SU-DHL-6 (cell line): Measurements from ENCODE around the gene NAGPA.

Source experiments
- H2AFZ ChIP-seq: fragments of 200-600 bp; sonication (generic); 2 replicates; pipeline ENCODE4 v1.6.1; 2014; ENCODE audit warnings: low read depth, mild to moderate bottlenecking, moderate library complexity, mixed read lengths, antibody characterized with exemption, low read length; ENCODE audit not compliant: severe bottlenecking
- H3F3A ChIP-seq: fragments of 200-600 bp; shearing (Covaris generic); 2 replicates; pipeline ENCODE4 v1.6.0; 2016; ENCODE audit warnings: antibody characterized with exemption, mild to moderate bottlenecking; ENCODE audit not compliant: insufficient read depth
- H3K27ac ChIP-seq: fragments of 200-600 bp; sonication (generic); 2 replicates; pipeline ENCODE4 v1.5.1; 2016; ENCODE audit warnings: low read depth, mild to moderate bottlenecking, low read length, moderate library complexity, mixed read lengths
- H3K27me3 ChIP-seq: fragments of 200-600 bp; sonication (generic), shearing (Covaris generic); 2 replicates; pipeline ENCODE4 v1.6.0; 2014; ENCODE audit warnings: mild to moderate bottlenecking, low read length
- H3K36me3 ChIP-seq: fragments of 200-600 bp; sonication (generic); 2 replicates; pipeline ENCODE4 v1.6.1; 2014; ENCODE audit warnings: mild to moderate bottlenecking, low read length, mixed read lengths
- H3K4me2 ChIP-seq: fragments of 300-600, 200-600 bp; shearing (Covaris generic), sonication (generic); 2 replicates; pipeline ENCODE4 v1.6.0; 2014; ENCODE audit warnings: low read length, low read depth, mild to moderate bottlenecking; ENCODE audit not compliant: poor library complexity, severe bottlenecking
- H3K4me3 ChIP-seq: fragments of 200-600 bp; sonication (generic); 2 replicates; pipeline ENCODE4 v1.5.1; 2014; ENCODE audit warnings: antibody characterized with exemption, low read length, mild to moderate bottlenecking, mixed read lengths; ENCODE audit not compliant: insufficient read depth, poor library complexity, severe bottlenecking
- H3K79me2 ChIP-seq: fragments of 200-600 bp; sonication (generic); 2 replicates; pipeline ENCODE4 v1.6.1; 2014; ENCODE audit warnings: mild to moderate bottlenecking, low read length, moderate library complexity; ENCODE audit not compliant: insufficient read depth
- H3K9ac ChIP-seq: fragments of 200-600 bp; sonication (generic); 2 replicates; pipeline ENCODE4 v1.7.0; 2014; ENCODE audit warnings: mild to moderate bottlenecking, low read length
- H3K9me2 ChIP-seq: fragments of 200-600 bp; sonication (generic); replicated peaks from 2 replicates; pipeline ENCODE4 v1.6.1; 2014; ENCODE audit warnings: low read length; ENCODE audit not compliant: insufficient read depth
- H3K9me3 ChIP-seq: fragments of 200-600 bp; sonication (generic); 2 replicates; pipeline ENCODE4 v1.6.1; 2014; ENCODE audit warnings: low read length, mixed read lengths; ENCODE audit not compliant: insufficient read depth
- H4K20me1 ChIP-seq: fragments of 200-600 bp; sonication (generic); 2 replicates; pipeline ENCODE4 v1.6.1; 2014; ENCODE audit warnings: low read depth, mild to moderate bottlenecking, antibody characterized with exemption, low read length, moderate library complexity, mixed read lengths
- CTCF ChIP-seq: fragments of 200-600 bp; sonication (generic); IDR thresholded peaks from one replicate; pipeline ENCODE4 v1.5.1; 2017; ENCODE audit warnings: antibody characterized with exemption, mild to moderate bottlenecking, low read length, moderate library complexity; ENCODE audit not compliant: insufficient read depth, poor library complexity, severe bottlenecking
- EZH2phosphoT487 ChIP-seq: fragments of 200-600 bp; sonication (generic), shearing (Covaris generic); conservative IDR thresholded peaks from 2 replicates; pipeline ENCODE4 v1.6.1; 2018; ENCODE audit warnings: mild to moderate bottlenecking, antibody characterized with exemption, low read length, moderate library complexity, mixed read lengths

NAGPA gene

GRCh38 chr16:5027086-5027485 is 6.6 kb downstream of the NAGPA start:
- Histone ChIP-seq H3K4me3 (no peak overlapping the region), H4K20me1 (no peaks in the 10 kb centered on the region), H3K9ac (no peak overlapping the region), H3K4me2 (no peak overlapping the region), H3K27ac (no peak overlapping the region), H3K79me2 (no peaks in the 10 kb centered on the region), H3F3A (no peaks in the 10 kb centered on the region), H2AFZ (no peak overlapping the region), H3K9me3 (no peaks in the 10 kb centered on the region), H3K9me2 (no peaks in the 10 kb centered on the region), H3K36me3 (no peaks in the 10 kb centered on the region), H3K27me3 (no peaks in the 10 kb centered on the region)
- TF ChIP-seq CTCF (no peak), EZH2phosphoT487 (no peak)

GRCh38 chr16:5026664-5027063 is 7.1 kb downstream of the NAGPA start:
- Histone ChIP-seq H3K9ac (no peak overlapping the region), H2AFZ (no peak overlapping the region), H3K9me3 (no peaks in the 10 kb centered on the region), H3K36me3 (no peaks in the 10 kb centered on the region), H3F3A (no peaks in the 10 kb centered on the region), H3K4me2 (no peak overlapping the region), H3K4me3 (no peak overlapping the region), H3K79me2 (no peaks in the 10 kb centered on the region), H3K9me2 (no peaks in the 10 kb centered on the region), H4K20me1 (no peaks in the 10 kb centered on the region), H3K27me3 (no peaks in the 10 kb centered on the region), H3K27ac (no peak overlapping the region)
- TF ChIP-seq CTCF = no peak
- no peak for TF ChIP-seq EZH2phosphoT487

GRCh38 chr16:5025171-5025632 is 8.5 kb downstream of the NAGPA start:
- H3K9me2 ChIP-seq = no peaks in the 10 kb centered on the region
- no peak overlapping the region for H3K4me3 ChIP-seq
- no peak for TF ChIP-seq CTCF
- no peak for TF ChIP-seq EZH2phosphoT487
- no peaks in the 10 kb centered on the region for H3F3A ChIP-seq
- H3K4me2 ChIP-seq = no peak overlapping the region
- no peaks in the 10 kb centered on the region for H3K36me3 ChIP-seq
- H3K27ac ChIP-seq = no peak overlapping the region
- no peaks in the 10 kb centered on the region for H3K27me3 ChIP-seq
- H3K79me2 ChIP-seq = no peaks in the 10 kb centered on the region
- no peaks in the 10 kb centered on the region for H4K20me1 ChIP-seq
- no peak overlapping the region for H3K9ac ChIP-seq
- no peak overlapping the region for H2AFZ ChIP-seq
- no peaks in the 10 kb centered on the region for H3K9me3 ChIP-seq

- no peaks in the 10 kb centered on the region for H3K27me3 ChIP-seq
- no peak overlapping the region for H2AFZ ChIP-seq
- H3K9me2 ChIP-seq = no peaks in the 10 kb centered on the region
- H4K20me1 ChIP-seq = no peaks in the 10 kb centered on the region
- TF ChIP-seq EZH2phosphoT487 (no peak), CTCF (no peak)
- H3K79me2 ChIP-seq = no peaks in the 10 kb centered on the region
- no peak overlapping the region for H3K27ac ChIP-seq
- no peaks in the 10 kb centered on the region for H3K9me3 ChIP-seq
- no peak overlapping the region for H3K9ac ChIP-seq
- H3K36me3 ChIP-seq = no peaks in the 10 kb centered on the region
- H3F3A ChIP-seq = no peaks in the 10 kb centered on the region
- H3K4me3 ChIP-seq = no peak overlapping the region
- H3K4me2 ChIP-seq = no peak overlapping the region
Observed at GRCh38 chr16:5024632-5025031, 9.1 kb downstream of the NAGPA start.
